Testis (tissue), 3 donors: ENCODE data around the gene IL15RA. TPM values are rescaled to one million over a fixed set of nuclear protein-coding genes. Genes with fewer than 3 reads are reported as not detected.

Source experiments
- DNase-seq: peaks from one replicate; pipeline ENCODE4 v3.0.0-alpha.2; 2019
- H3K27ac ChIP-seq, 2 donors: fragments of 200-600 bp; sonication (generic); one replicate each; pipeline ENCODE4 v1.5.1; 2019
- H3K27me3 ChIP-seq: fragments of 200-600 bp; sonication (generic); one replicate; pipeline ENCODE4 v1.5.1; 2019
- H3K36me3 ChIP-seq: fragments of 200-600 bp; sonication (generic); one replicate; pipeline ENCODE4 v1.5.1; 2017; ENCODE audit warnings: low read depth; ENCODE audit errors: missing control alignments
- H3K4me1 ChIP-seq: fragments of 200-600 bp; sonication (generic); one replicate; pipeline ENCODE4 v1.5.1; 2019
- H3K4me3 ChIP-seq, 2 donors: fragments of 200-600 bp; sonication (generic); one replicate each; pipeline ENCODE4 v1.5.1; 2017 to 2019
- H3K9me3 ChIP-seq: fragments of 200-600 bp; sonication (generic); one replicate; pipeline ENCODE4 v1.5.1; 2017
- CTCF ChIP-seq, 3 experiments: fragments of 450-650 bp in 2 of 3; fragments of 200-600 bp in 1 of 3; sonication (generic) in 1 of 3; IDR thresholded peaks; one replicate each; pipeline ENCODE4 v1.5.1; 2016 to 2019; ENCODE audit warnings: antibody characterized with exemption in 3 of 3, mild to moderate bottlenecking in 2 of 3, moderate library complexity in 1 of 3
- POLR2A ChIP-seq: fragments of 450-650 bp; IDR thresholded peaks from one replicate; pipeline ENCODE4 v1.6.1; 2017; ENCODE audit warnings: antibody characterized with exemption, mild to moderate bottlenecking, moderate library complexity
- WGBS, 2 donors: methylation state at CpG; one replicate each; pipeline ENCODE4 v1.1.5; 2018; 5-methylcytosine and 5-hydroxymethylcytosine counted together
- intact Hi-C: fragments of 100-400 bp; cut with DNase I; formaldehyde crosslinking; loops from one replicate; pipeline ENCODE4 v1.15.1; 2023; ENCODE audit warnings: low total_unique reads
- polyA plus RNA-seq: library from polyadenylated mRNA; stranded (reverse); fragments of 350-450 nt; fragmentation: Illumina TruSeq; extraction: RNeasy Lipid Tissue Mini Kit (QIAGEN cat#74804); gene quantifications from one replicate; pipeline ENCODE4 v1.2.3, GENCODE V29; 2014; ENCODE audit warnings: low read depth, low replicate concordance; ENCODE audit not compliant: insufficient read depth
- total RNA-seq, 2 donors: library from RNA; depleted of rRNA; stranded (reverse); fragments of >200 nt; gene quantifications; one replicate each; pipeline ENCODE4 v1.2.3, GENCODE V29; 2016

IL15RA gene
- total and polyA plus RNA-seq, 3 donors from 2014 or later: 15.6 to 21.9 (median 18.3) TPM

DNA sequence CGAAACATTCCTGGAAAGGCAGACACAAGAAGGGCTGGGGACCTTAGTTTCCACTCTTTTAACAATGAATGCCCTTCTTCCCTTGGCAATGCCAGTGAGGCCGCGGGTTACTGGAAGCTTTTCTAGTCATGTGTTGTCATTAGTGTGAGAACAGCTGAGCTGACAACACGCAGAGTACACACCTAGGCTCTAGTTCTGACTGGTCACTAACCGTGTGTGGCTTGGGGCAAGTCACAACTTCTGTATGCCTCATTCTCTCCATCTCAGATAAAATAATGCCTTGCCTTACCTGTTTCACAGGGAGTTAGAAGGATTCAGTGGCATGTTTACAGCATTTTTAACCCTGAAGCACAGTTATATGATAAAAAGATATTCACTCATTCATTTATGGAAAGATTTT lies 55.6 kb downstream of the IL15RA start:
- Histone ChIP-seq H3K27ac (no peak overlapping the region), H3K4me1 (no peaks in the 10 kb centered on the region), H3K27me3 (no peaks in the 10 kb centered on the region), H3K36me3 (no peaks in the 10 kb centered on the region), H3K9me3 (no peaks in the 10 kb centered on the region), H3K4me3 (no peak overlapping the region)
- TF ChIP-seq POLR2A (no peak), CTCF (IDR thresholded peaks at IDR 0.05) (no peak)
- WGBS, 2 donors: 96% methylated on average over 5 of the region's 5 CpGs
- no peak for DNase-seq
- intact Hi-C loops: no loop called here

GRCh38 chr10:5919568-5919967 lies 57.8 kb downstream of the IL15RA start:
- Histone ChIP-seq H3K4me1 (no peaks in the 10 kb centered on the region), H3K27me3 (no peaks in the 10 kb centered on the region), H3K27ac (no peak overlapping the region), H3K9me3 (no peaks in the 10 kb centered on the region), H3K4me3 (no peak overlapping the region), H3K36me3 (no peaks in the 10 kb centered on the region)
- 91 to 92% methylated on average over 7 of the region's 7 CpGs for WGBS, 2 donors
- intact Hi-C loops: no loop called here
- no peak for DNase-seq
- TF ChIP-seq POLR2A (no peak), CTCF (IDR thresholded peaks at IDR 0.05) (no peak)

DNA sequence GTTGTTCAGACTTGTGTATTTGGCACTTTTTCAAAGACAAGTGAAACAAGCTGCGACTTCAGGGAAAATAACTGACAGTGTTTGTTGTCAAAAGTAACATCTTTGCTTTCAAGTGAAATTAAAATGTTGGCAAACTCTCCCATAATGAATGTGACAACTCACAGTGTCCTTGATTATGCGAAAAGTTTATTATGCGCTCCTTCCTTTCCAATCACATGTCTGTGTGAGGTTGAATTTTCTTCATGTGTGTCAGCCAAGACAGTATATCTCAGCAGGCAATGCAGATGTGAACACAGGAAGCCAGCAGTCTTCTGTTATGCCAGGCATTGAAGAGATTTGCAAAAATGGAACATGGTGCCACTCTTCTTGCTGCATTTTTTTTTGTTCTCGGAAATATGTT lies 58.6 kb downstream of the IL15RA start:
- H3K9me3 ChIP-seq: no peaks in the 10 kb centered on the region
- no peaks in the 10 kb centered on the region for H3K27me3 ChIP-seq
- H3K36me3 ChIP-seq: no peaks in the 10 kb centered on the region
- intact Hi-C loops: no loop called here
- no peak for DNase-seq
- no peak overlapping the region for H3K4me3 ChIP-seq
- 70 to 76% methylated on average over 4 of the region's 4 CpGs for WGBS, 2 donors
- TF ChIP-seq POLR2A (no peak), CTCF (IDR thresholded peaks at IDR 0.05) (no peak)
- no peak overlapping the region for H3K27ac ChIP-seq
- H3K4me1 ChIP-seq: no peaks in the 10 kb centered on the region

- no peak overlapping the region for H3K4me3 ChIP-seq
- H3K27me3 ChIP-seq: no peaks in the 10 kb centered on the region
- intact Hi-C loops: no loop called here
- DNase-seq: no peak
- no peak overlapping the region for H3K27ac ChIP-seq
- H3K9me3 ChIP-seq: no peaks in the 10 kb centered on the region
- TF ChIP-seq CTCF (IDR thresholded peaks at IDR 0.05): no peak
- no peak for TF ChIP-seq POLR2A
- H3K4me1 ChIP-seq: no peaks in the 10 kb centered on the region
- WGBS, 2 donors: 90 to 96% methylated on average over 6 to 13 of the region's 13 CpGs
- H3K36me3 ChIP-seq: no peaks in the 10 kb centered on the region
Observed at GRCh38 chr10:5917305-5917704, 60.0 kb downstream of the IL15RA start.

- H3K27me3 ChIP-seq: no peaks in the 10 kb centered on the region
- H3K36me3 ChIP-seq: no peaks in the 10 kb centered on the region
- H3K27ac ChIP-seq: no peak overlapping the region
- H3K4me1 ChIP-seq: no peaks in the 10 kb centered on the region
- intact Hi-C loops: no loop called here
- WGBS, 2 donors: 96 to 98% methylated on average over 14 of the region's 14 CpGs
- no peak for DNase-seq
- H3K4me3 ChIP-seq: no peak overlapping the region
- no peaks in the 10 kb centered on the region for H3K9me3 ChIP-seq
- TF ChIP-seq POLR2A (no peak), CTCF (IDR thresholded peaks at IDR 0.05) (no peak)
Observed at GRCh38 chr10:5915451-5915850, 61.9 kb downstream of the IL15RA start.
